ENCODE measurements around the gene FPR3. TPM values are rescaled to one million over a fixed set of nuclear protein-coding genes. Genes with fewer than 3 reads are reported as not detected.

The FPR3 gene
- total RNA-seq, 2 experiments from 2014 or later, result not detected

GRCh38 chr19:51807111-51807701 is 12.2 kb downstream of the FPR3 start:
- no peak overlapping the region for H3K4me3 ChIP-seq (ENCODE audit: low read depth, low read length, poor library complexity, severe bottlenecking)
- H3K79me2 ChIP-seq (ENCODE audit: insufficient read depth, low read depth, low read length), result no peaks in the 10 kb centered on the region
- TF ChIP-seq EZH2phosphoT487 (IDR thresholded peaks at IDR 0.05; ENCODE audit: borderline replicate concordance, low read depth, low read length) (no peak), CTCF (conservative IDR thresholded peaks at IDR 0.05; ENCODE audit: low read length) (no peak)
- ChIA-PET POLR2A (no interaction called here), CTCF (ENCODE audit: unreplicated experiment) (no interaction called here)
- H3K36me3 ChIP-seq (ENCODE audit: insufficient read depth, low read length), result no peaks in the 10 kb centered on the region
- no peak overlapping the region for H3K4me2 ChIP-seq (ENCODE audit: low read length)
- intact Hi-C loops (cut with micrococcal nuclease; ENCODE audit: unreplicated experiment), result no loop called here
- H3K9me2 ChIP-seq (ENCODE audit: insufficient read depth, low read length), result no peaks in the 10 kb centered on the region
- H3K9me3 ChIP-seq (ENCODE audit: low read length), result no peaks in the 10 kb centered on the region
- no peaks in the 10 kb centered on the region for H3K4me1 ChIP-seq (ENCODE audit: insufficient read depth, low read length, poor library complexity, severe bottlenecking)
- no peak for DNase-seq (ENCODE audit: low spot score)
- H3K27ac ChIP-seq (ENCODE audit: low read depth, low read length, poor library complexity, severe bottlenecking), result no peak overlapping the region
- no peak overlapping the region for H2AFZ ChIP-seq (ENCODE audit: low read length)
- no peaks in the 10 kb centered on the region for H4K20me1 ChIP-seq (ENCODE audit: insufficient read depth, low read length)
- no TSS peak for BruUV-seq (replicated peaks)

- Histone ChIP-seq H3K9me3 (ENCODE audit: low read length) (no peaks in the 10 kb centered on the region), H3K4me2 (ENCODE audit: low read length) (no peak overlapping the region), H2AFZ (ENCODE audit: low read length) (no peak overlapping the region), H3K4me3 (ENCODE audit: low read depth, low read length, poor library complexity, severe bottlenecking) (no peak overlapping the region), H3K4me1 (ENCODE audit: insufficient read depth, low read length, poor library complexity, severe bottlenecking) (no peaks in the 10 kb centered on the region), H3K79me2 (ENCODE audit: insufficient read depth, low read depth, low read length) (no peaks in the 10 kb centered on the region), H3K27ac (ENCODE audit: low read depth, low read length, poor library complexity, severe bottlenecking) (no peak overlapping the region), H3K9me2 (ENCODE audit: insufficient read depth, low read length) (no peaks in the 10 kb centered on the region), H3K36me3 (ENCODE audit: insufficient read depth, low read length) (no peaks in the 10 kb centered on the region), H4K20me1 (ENCODE audit: insufficient read depth, low read length) (no peaks in the 10 kb centered on the region)
- TF ChIP-seq EZH2phosphoT487 (IDR thresholded peaks at IDR 0.05; ENCODE audit: borderline replicate concordance, low read depth, low read length), result no peak
- TF ChIP-seq CTCF (conservative IDR thresholded peaks at IDR 0.05; ENCODE audit: low read length), result no peak
- ChIA-PET POLR2A (no interaction called here), CTCF (ENCODE audit: unreplicated experiment) (no interaction called here)
- intact Hi-C loops (cut with micrococcal nuclease; ENCODE audit: unreplicated experiment), result no loop called here
- no TSS peak for BruUV-seq (replicated peaks)
- DNase-seq (ENCODE audit: low spot score), result no peak
Measured at GRCh38 chr19:51807925-51808324, 13.0 kb downstream of the FPR3 start.

DNA sequence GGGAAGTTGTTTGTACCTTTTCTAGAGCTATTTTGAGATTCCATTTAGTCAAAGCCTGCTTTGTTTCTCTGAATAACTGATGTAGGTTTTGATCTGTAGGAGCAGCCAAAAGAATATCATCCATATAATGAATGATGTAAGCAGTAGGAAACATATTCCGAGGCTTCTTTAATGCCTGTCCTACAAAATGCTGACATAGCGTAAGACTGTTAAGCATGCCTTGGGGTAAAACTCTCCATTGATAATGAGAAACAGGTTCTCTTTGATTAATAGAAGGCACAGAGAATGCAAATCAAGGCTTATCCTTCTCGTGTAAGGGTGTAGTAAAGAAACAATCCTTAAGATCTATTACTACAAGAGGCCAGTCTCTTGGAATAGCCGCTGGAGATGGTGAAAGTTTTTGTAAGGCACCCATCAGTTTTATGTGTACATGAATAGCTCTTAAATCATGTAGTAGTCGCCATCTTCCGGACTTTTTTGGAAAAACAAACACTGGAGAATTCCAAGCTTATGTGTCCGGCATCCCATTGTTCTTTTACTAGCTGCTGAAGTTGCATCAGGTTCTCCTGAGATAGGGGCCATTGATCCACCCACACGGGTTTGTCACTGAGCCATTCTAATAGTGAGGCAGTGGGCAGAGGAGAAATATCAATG is 13.5 kb downstream of the FPR3 start:
- intact Hi-C loops (cut with micrococcal nuclease; ENCODE audit: unreplicated experiment), result no loop called here
- no peak overlapping the region for H3K4me2 ChIP-seq (ENCODE audit: low read length)
- POLR2A ChIA-PET, result no interaction called here
- H3K4me3 ChIP-seq (ENCODE audit: low read depth, low read length, poor library complexity, severe bottlenecking), result no peak overlapping the region
- H4K20me1 ChIP-seq (ENCODE audit: insufficient read depth, low read length), result no peaks in the 10 kb centered on the region
- no peaks in the 10 kb centered on the region for H3K36me3 ChIP-seq (ENCODE audit: insufficient read depth, low read length)
- no TSS peak for BruUV-seq (replicated peaks)
- DNase-seq (ENCODE audit: low spot score), result no peak
- no peak overlapping the region for H3K27ac ChIP-seq (ENCODE audit: low read depth, low read length, poor library complexity, severe bottlenecking)
- no peaks in the 10 kb centered on the region for H3K9me2 ChIP-seq (ENCODE audit: insufficient read depth, low read length)
- H3K9me3 ChIP-seq (ENCODE audit: low read length), result no peaks in the 10 kb centered on the region
- no peaks in the 10 kb centered on the region for H3K4me1 ChIP-seq (ENCODE audit: insufficient read depth, low read length, poor library complexity, severe bottlenecking)
- no peak overlapping the region for H2AFZ ChIP-seq (ENCODE audit: low read length)
- H3K79me2 ChIP-seq (ENCODE audit: insufficient read depth, low read depth, low read length), result no peaks in the 10 kb centered on the region
- CTCF ChIA-PET (ENCODE audit: unreplicated experiment), result no interaction called here
- no peak for TF ChIP-seq CTCF (conservative IDR thresholded peaks at IDR 0.05; ENCODE audit: low read length)
- TF ChIP-seq EZH2phosphoT487 (IDR thresholded peaks at IDR 0.05; ENCODE audit: borderline replicate concordance, low read depth, low read length), result no peak

Measured in OCI-LY7 (cell line).